ENCODE results near the gene SCGB1D4.
"Not testable (repeated sequence)": the region's sequence is repeated elsewhere in the genome, so short reads cannot be mapped to it uniquely, and the experiment has no call there.

SCGB1D4 gene

GRCh38 chr11:62298975-62299374 lies at the start of gene SCGB1D4:
SCGB1D4 (minus strand) TSS chr11:62299075; CDS start chr11:62299010, 65 bp downstream.
- DNase-seq, result no peak

GRCh38 chr11:62345861-62346260 lies 47.0 kb upstream of the SCGB1D4 start:
- DNase-seq, result no peak

- no peak for DNase-seq
Observed at GRCh38 chr11:62344210-62344609, 45.3 kb upstream of the SCGB1D4 start.

- peak; percentile 11 for DNase-seq
Observed at GRCh38 chr11:62343646-62344190, 44.8 kb upstream of the SCGB1D4 start.

GRCh38 chr11:62341588-62341987 lies 42.7 kb upstream of the SCGB1D4 start:
- no peak for DNase-seq

- DNase-seq, result peak; percentile 68
Observed at GRCh38 chr11:62340269-62340901, 41.5 kb upstream of the SCGB1D4 start.

GRCh38 chr11:62338218-62338617 lies 39.3 kb upstream of the SCGB1D4 start:
- DNase-seq, result peak; percentile 3

- peak; percentile 87 for DNase-seq
Observed at GRCh38 chr11:62337303-62338181, 38.7 kb upstream of the SCGB1D4 start, which contains the start of gene ASRGL1. ASRGL1 (plus strand) TSS chr11:62337448; CDS start chr11:62337978, 530 bp downstream.

GRCh38 chr11:62336949-62337302 lies 38.1 kb upstream of the SCGB1D4 start:
- not testable (repeated sequence) for DNase-seq

GRCh38 chr11:62333768-62334167 lies 34.9 kb upstream of the SCGB1D4 start:
- DNase-seq, result no peak

- not testable (repeated sequence) for DNase-seq
Observed at GRCh38 chr11:62331264-62331663, 32.4 kb upstream of the SCGB1D4 start.

- not testable (repeated sequence) for DNase-seq
Observed at GRCh38 chr11:62327541-62327940, 28.7 kb upstream of the SCGB1D4 start.

- DNase-seq, result not testable (repeated sequence)
Observed at GRCh38 chr11:62326719-62327118, 27.8 kb upstream of the SCGB1D4 start.

- not testable (repeated sequence) for DNase-seq
Observed at GRCh38 chr11:62325781-62326180, 26.9 kb upstream of the SCGB1D4 start.

GRCh38 chr11:62324731-62325556 lies 26.1 kb upstream of the SCGB1D4 start:
- peak; percentile 82 for DNase-seq

- no peak for DNase-seq
Observed at GRCh38 chr11:62322524-62322923, 23.6 kb upstream of the SCGB1D4 start.

GRCh38 chr11:62315431-62315830 lies 16.6 kb upstream of the SCGB1D4 start:
- DNase-seq, result peak; percentile 14

GRCh38 chr11:62309991-62310390 lies 11.1 kb upstream of the SCGB1D4 start:
- DNase-seq, result no peak

GRCh38 chr11:62307950-62308349 lies 9.1 kb upstream of the SCGB1D4 start:
- no peak for DNase-seq

- DNase-seq, result no peak
Observed at GRCh38 chr11:62306227-62306626, 7.4 kb upstream of the SCGB1D4 start.

GRCh38 chr11:62295504-62295903 lies 3.4 kb downstream of the SCGB1D4 start:
- peak; percentile 83 for DNase-seq

- DNase-seq, result no peak
Observed at GRCh38 chr11:62280452-62280851, 18.4 kb downstream of the SCGB1D4 start.

GRCh38 chr11:62273789-62274275 lies 25.0 kb downstream of the SCGB1D4 start:
- DNase-seq, result no peak

Data from islet precursor cell (in vitro differentiated cells).